NB4 (cell line): ENCODE results near the gene BNC2.

Source experiments
- POLR2A ChIP-seq: IDR thresholded peaks from 2 replicates; pipeline ENCODE4 v1.6.1; 2011; ENCODE audit warnings: mild to moderate bottlenecking; ENCODE audit not compliant: insufficient read length; ENCODE audit errors: extremely low read depth
- TF ChIP-seq, protein P1 (sequence below): IDR thresholded peaks from one replicate; pipeline ENCODE4 v1.5.1; 2012; ENCODE audit warnings: low read depth, low read length
- TF ChIP-seq, protein P2 (sequence below): IDR thresholded peaks from 2 replicates; pipeline ENCODE4 v1.6.1; 2011; ENCODE audit warnings: low read depth, low read length

DNA sequence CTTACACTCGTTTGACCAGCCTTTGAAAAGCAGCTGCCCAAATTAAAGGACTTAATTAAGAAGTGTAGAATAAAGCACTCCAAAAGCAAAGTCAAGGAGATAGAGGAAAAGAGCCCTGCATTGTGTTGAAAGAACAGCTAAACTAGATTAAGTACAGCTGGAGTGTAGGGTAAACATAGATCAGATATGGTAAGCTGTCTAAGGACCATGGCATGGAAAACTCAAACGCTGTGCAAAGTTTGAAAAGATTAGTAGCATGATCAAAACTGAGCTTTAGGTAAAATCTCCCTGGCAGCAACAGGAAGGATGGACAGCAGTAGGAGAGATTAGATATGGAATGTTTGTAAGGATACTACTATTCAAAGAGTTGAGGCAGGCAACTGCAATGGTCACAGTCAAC lies 55.4 kb downstream of the BNC2 start:
- TF ChIP-seq, protein P1, sequence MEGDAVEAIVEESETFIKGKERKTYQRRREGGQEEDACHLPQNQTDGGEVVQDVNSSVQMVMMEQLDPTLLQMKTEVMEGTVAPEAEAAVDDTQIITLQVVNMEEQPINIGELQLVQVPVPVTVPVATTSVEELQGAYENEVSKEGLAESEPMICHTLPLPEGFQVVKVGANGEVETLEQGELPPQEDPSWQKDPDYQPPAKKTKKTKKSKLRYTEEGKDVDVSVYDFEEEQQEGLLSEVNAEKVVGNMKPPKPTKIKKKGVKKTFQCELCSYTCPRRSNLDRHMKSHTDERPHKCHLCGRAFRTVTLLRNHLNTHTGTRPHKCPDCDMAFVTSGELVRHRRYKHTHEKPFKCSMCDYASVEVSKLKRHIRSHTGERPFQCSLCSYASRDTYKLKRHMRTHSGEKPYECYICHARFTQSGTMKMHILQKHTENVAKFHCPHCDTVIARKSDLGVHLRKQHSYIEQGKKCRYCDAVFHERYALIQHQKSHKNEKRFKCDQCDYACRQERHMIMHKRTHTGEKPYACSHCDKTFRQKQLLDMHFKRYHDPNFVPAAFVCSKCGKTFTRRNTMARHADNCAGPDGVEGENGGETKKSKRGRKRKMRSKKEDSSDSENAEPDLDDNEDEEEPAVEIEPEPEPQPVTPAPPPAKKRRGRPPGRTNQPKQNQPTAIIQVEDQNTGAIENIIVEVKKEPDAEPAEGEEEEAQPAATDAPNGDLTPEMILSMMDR = no peak
- no peak for TF ChIP-seq POLR2A
- TF ChIP-seq, protein P2, sequence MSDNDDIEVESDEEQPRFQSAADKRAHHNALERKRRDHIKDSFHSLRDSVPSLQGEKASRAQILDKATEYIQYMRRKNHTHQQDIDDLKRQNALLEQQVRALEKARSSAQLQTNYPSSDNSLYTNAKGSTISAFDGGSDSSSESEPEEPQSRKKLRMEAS = no peak
